Measurements from ENCODE around the gene PPP1R13L. TPM values are rescaled to one million over a fixed set of nuclear protein-coding genes. Genes with fewer than 3 reads are reported as not detected.

PPP1R13L gene
- total and polyA plus RNA-seq, 8 donors: 22.8 to 54.4 (median 30.7) TPM

- DNase-seq: no peak
- Histone ChIP-seq H3K27me3 (no peaks in the 10 kb centered on the region), H3K9me3 (no peaks in the 10 kb centered on the region), H3K27ac (no peak overlapping the region), H3K4me3 (no peak overlapping the region), H3K36me3 (no peaks in the 10 kb centered on the region), H3K4me1 (no peaks in the 10 kb centered on the region)
- intact Hi-C loops (cut with DNase I): no loop called here
- 91 to 93% methylated on average over 16 of the region's 16 CpGs for WGBS, 2 donors
- ATAC-seq: peak in 1 of 4 donors; percentile 11
- TF ChIP-seq, protein P1, sequence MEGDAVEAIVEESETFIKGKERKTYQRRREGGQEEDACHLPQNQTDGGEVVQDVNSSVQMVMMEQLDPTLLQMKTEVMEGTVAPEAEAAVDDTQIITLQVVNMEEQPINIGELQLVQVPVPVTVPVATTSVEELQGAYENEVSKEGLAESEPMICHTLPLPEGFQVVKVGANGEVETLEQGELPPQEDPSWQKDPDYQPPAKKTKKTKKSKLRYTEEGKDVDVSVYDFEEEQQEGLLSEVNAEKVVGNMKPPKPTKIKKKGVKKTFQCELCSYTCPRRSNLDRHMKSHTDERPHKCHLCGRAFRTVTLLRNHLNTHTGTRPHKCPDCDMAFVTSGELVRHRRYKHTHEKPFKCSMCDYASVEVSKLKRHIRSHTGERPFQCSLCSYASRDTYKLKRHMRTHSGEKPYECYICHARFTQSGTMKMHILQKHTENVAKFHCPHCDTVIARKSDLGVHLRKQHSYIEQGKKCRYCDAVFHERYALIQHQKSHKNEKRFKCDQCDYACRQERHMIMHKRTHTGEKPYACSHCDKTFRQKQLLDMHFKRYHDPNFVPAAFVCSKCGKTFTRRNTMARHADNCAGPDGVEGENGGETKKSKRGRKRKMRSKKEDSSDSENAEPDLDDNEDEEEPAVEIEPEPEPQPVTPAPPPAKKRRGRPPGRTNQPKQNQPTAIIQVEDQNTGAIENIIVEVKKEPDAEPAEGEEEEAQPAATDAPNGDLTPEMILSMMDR (IDR thresholded peaks at IDR 0.05): no peak
- FAIRE-seq: no peak
These were observed 42.6 kb downstream of the PPP1R13L start for GRCh38 chr19:45362291-45362690.

- H3K9me3 ChIP-seq: no peaks in the 10 kb centered on the region
- ATAC-seq: no peak
- TF ChIP-seq, protein P1 (IDR thresholded peaks at IDR 0.05): no peak
- H3K36me3 ChIP-seq: no peaks in the 10 kb centered on the region
- FAIRE-seq: no peak
- WGBS, 2 donors: 93 to 95% methylated on average over 14 of the region's 14 CpGs
- no peaks in the 10 kb centered on the region for H3K27me3 ChIP-seq
- no peak overlapping the region for H3K27ac ChIP-seq
- no peak for DNase-seq
- no peaks in the 10 kb centered on the region for H3K4me1 ChIP-seq
- no peak overlapping the region for H3K4me3 ChIP-seq
- intact Hi-C loops (cut with DNase I): no loop called here
These were observed 43.3 kb downstream of the PPP1R13L start for GRCh38 chr19:45361608-45362007.

DNA sequence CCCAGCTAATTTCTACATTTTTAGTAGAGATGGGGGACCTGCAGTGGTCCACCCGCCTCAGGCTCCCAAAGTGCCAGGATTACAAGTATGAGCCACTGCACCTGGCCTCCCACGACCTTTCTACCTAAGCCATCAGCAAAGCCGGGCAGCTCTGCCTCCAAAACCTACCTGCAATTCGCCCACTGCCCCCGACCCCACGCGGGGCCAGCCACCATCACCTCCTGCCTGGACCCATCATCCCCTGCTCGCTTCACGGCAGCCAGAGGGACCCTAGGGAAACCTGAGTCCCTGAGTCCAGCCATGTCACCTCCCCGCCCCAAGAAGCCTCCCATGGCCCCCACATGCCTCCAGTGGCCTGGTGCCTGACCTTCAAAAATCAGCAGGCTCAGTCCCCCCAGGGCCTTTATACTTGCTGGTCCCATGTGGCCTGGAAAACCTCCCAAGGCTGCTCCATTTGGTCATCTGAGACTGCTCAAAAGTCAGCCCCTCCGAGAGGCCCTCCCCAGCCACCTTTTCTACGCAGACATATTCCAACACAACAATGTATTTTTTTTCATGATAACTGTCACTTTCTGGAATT lies 46.6 kb downstream of the PPP1R13L start:
- Histone ChIP-seq H3K9me3 (no peaks in the 10 kb centered on the region), H3K4me1 (no peaks in the 10 kb centered on the region), H3K4me3 (no peak overlapping the region), H3K27me3 (no peaks in the 10 kb centered on the region), H3K27ac (no peak overlapping the region), H3K36me3 (no peaks in the 10 kb centered on the region)
- FAIRE-seq: no peak
- WGBS, 2 donors: 87 to 91% methylated on average over 12 of the region's 12 CpGs
- no peak for DNase-seq
- intact Hi-C loops (cut with DNase I): no loop called here
- TF ChIP-seq, protein P1 (IDR thresholded peaks at IDR 0.05): no peak
- ATAC-seq: no peak

GRCh38 chr19:45357445-45357783 lies 47.5 kb downstream of the PPP1R13L start:
- no peak overlapping the region for H3K4me3 ChIP-seq
- 94 to 95% methylated on average over 11 of the region's 11 CpGs for WGBS, 2 donors

More at GRCh38 chr19:45357445-45357783, 47.5 kb downstream of the PPP1R13L start:
- Histone ChIP-seq H3K36me3 (peaks cover 0 to under 1% (median 0%) of the 10 kb centered on the region in 3 donors), H3K9me3 (no peaks in the 10 kb centered on the region), H3K4me1 (no peaks in the 10 kb centered on the region), H3K27ac (no peak overlapping the region), H3K27me3 (no peaks in the 10 kb centered on the region)
- intact Hi-C loops (cut with DNase I): no loop called here
- no peak for DNase-seq
- no peak for FAIRE-seq
- no peak for ATAC-seq
- TF ChIP-seq, protein P1 (IDR thresholded peaks at IDR 0.05): no peak
